SK-N-SH (cell line): ENCODE data around the gene PPP1R37. TPM values are rescaled to one million over a fixed set of nuclear protein-coding genes. Genes with fewer than 3 reads are reported as not detected.

Source experiments
- CTCF ChIA-PET: fragments of 300-600, 350-600 bp; formaldehyde crosslinking; extraction: SDS; loops from one replicate; lab custom pipeline; 2021; lab: Yijun Ruan, JAX
- POLR2A ChIA-PET: fragments of 350-600 bp; sonication (Branson Sonifier 250); formaldehyde crosslinking; extraction: SDS; loops from one replicate; lab custom pipeline; 2020; ENCODE audit warnings: antibody characterized with exemption, inconsistent platforms; lab: Yijun Ruan, JAX
- DNase-seq: peaks from one replicate; pipeline ENCODE4 v3.0.0; 2012
- H2AFZ ChIP-seq: fragments of 200-600 bp; sonication (generic); 2 replicates; pipeline ENCODE4 v1.8.1; 2016; ENCODE audit warnings: antibody characterized with exemption, mild to moderate bottlenecking, low read depth
- H3F3A ChIP-seq: fragments of 200-600 bp; sonication (generic); replicated peaks from 2 replicates; pipeline ENCODE3; 2016; ENCODE audit warnings: antibody characterized with exemption, mild to moderate bottlenecking; ENCODE audit not compliant: insufficient read depth
- H3K27ac ChIP-seq, 2 experiments: fragments of 200-500 bp in 1 of 2; fragments of 200-600 bp in 1 of 2; sonication (Bioruptor generic) in 1 of 2; sonication (generic), shearing (Covaris generic) in 1 of 2; 2 replicates each; pipeline versions ENCODE4 v1.5.1 to v1.6.1; 2014 to 2016; ENCODE audit warnings: low read depth in 2 of 2, inconsistent platforms in 1 of 2, low read length in 1 of 2, mild to moderate bottlenecking in 1 of 2, mixed read lengths in 1 of 2
- H3K27me3 ChIP-seq: fragments of 200-600 bp; sonication (generic), shearing (Covaris generic); 2 replicates; pipeline ENCODE4 v1.6.1; 2016; ENCODE audit warnings: mixed run types; ENCODE audit not compliant: insufficient read depth
- H3K36me3 ChIP-seq, 2 experiments: fragments of 200-500 bp in 1 of 2; fragments of 200-600 bp in 1 of 2; sonication (Bioruptor generic) in 1 of 2; sonication (generic) in 1 of 2; replicated peaks in 1 of 2; 2 replicates each; pipeline versions ENCODE3 to v1.5.1; 2014 to 2016; ENCODE audit warnings: low read length in 1 of 2, mild to moderate bottlenecking in 1 of 2; ENCODE audit not compliant: insufficient read depth in 2 of 2, control insufficient read depth in 1 of 2
- H3K4me1 ChIP-seq, 2 experiments: fragments of 200-500 bp in 1 of 2; fragments of 200-600 bp in 1 of 2; sonication (Bioruptor generic) in 1 of 2; sonication (generic), shearing (Covaris generic) in 1 of 2; 2 replicates each; pipeline versions ENCODE4 v1.5.1 to v1.6.1; 2014 to 2016; ENCODE audit warnings: low read depth in 1 of 2, low read length in 1 of 2, mixed run types in 1 of 2; ENCODE audit not compliant: insufficient read depth in 2 of 2, control insufficient read depth in 1 of 2
- H3K4me2 ChIP-seq: fragments of 200-600 bp; sonication (generic), shearing (Covaris generic); 2 replicates; pipeline ENCODE4 v1.6.1; 2017; ENCODE audit warnings: mixed run types
- H3K4me3 ChIP-seq, 2 experiments: fragments of 200-500 bp in 1 of 2; fragments of 200-600 bp in 1 of 2; sonication (Bioruptor generic) in 1 of 2; sonication (generic), shearing (Covaris generic) in 1 of 2; 2 replicates each; pipeline versions ENCODE4 v1.5.1 to v1.8.1; 2014 to 2016; ENCODE audit warnings: low read depth in 2 of 2, inconsistent platforms in 1 of 2, low read length in 1 of 2, mild to moderate bottlenecking in 1 of 2, mixed read lengths in 1 of 2, moderate library complexity in 1 of 2
- H3K79me2 ChIP-seq: fragments of 200-600 bp; sonication (generic); 2 replicates; pipeline ENCODE4 v1.8.1; 2017; ENCODE audit warnings: mild to moderate bottlenecking; ENCODE audit not compliant: insufficient read depth
- H3K9ac ChIP-seq: fragments of 200-600 bp; sonication (generic); 2 replicates; pipeline ENCODE4 v1.6.1; 2017; ENCODE audit warnings: mixed run types
- H3K9me2 ChIP-seq: fragments of 200-600 bp; sonication (generic); 2 replicates; pipeline ENCODE4 v1.6.1; 2017; ENCODE audit warnings: mixed run types
- H3K9me3 ChIP-seq: fragments of 200-600 bp; sonication (generic); 2 replicates; pipeline ENCODE4 v1.6.1; 2017; ENCODE audit warnings: mixed run types, mild to moderate bottlenecking, moderate library complexity
- H4K20me1 ChIP-seq: fragments of 200-600 bp; sonication (generic); 2 replicates; pipeline ENCODE4 v1.6.1; 2017; ENCODE audit warnings: mild to moderate bottlenecking, mixed run types; ENCODE audit not compliant: insufficient read depth
- CHD2 ChIP-seq: fragments of 150-350 bp; IDR thresholded peaks from 2 replicates; pipeline ENCODE4 v1.6.1; 2018; ENCODE audit warnings: low read length; ENCODE audit not compliant: partially characterized antibody
- EP300 ChIP-seq, 2 experiments: IDR thresholded peaks; 2 replicates each; pipeline versions ENCODE4 v1.4.0 to v1.6.1; 2012; ENCODE audit warnings: borderline replicate concordance in 1 of 2, low read depth in 1 of 2, low read length in 1 of 2
- FOXJ3 ChIP-seq: sonication (generic); formaldehyde crosslinking; IDR thresholded peaks from 2 replicates; pipeline ENCODE4 v1.5.1; 2020; ENCODE audit warnings: mild to moderate bottlenecking, missing genetic modification reagents
- FOXM1 ChIP-seq: IDR thresholded peaks from 2 replicates; pipeline ENCODE4 v1.4.0; 2012; ENCODE audit warnings: low read depth, mild to moderate bottlenecking
- GATA2 ChIP-seq: sonication (generic); formaldehyde crosslinking; IDR thresholded peaks from 2 replicates; pipeline ENCODE4 v1.5.0; 2020; ENCODE audit warnings: mild to moderate bottlenecking, missing genetic modification reagents
- JUND ChIP-seq: IDR thresholded peaks from 2 replicates; pipeline ENCODE4 v1.4.0; 2012
- NFIC ChIP-seq: IDR thresholded peaks from 2 replicates; pipeline ENCODE4 v1.4.0; 2012; ENCODE audit warnings: borderline replicate concordance
- NRF1 ChIP-seq: IDR thresholded peaks from 2 replicates; pipeline ENCODE4 v1.6.1; 2012; ENCODE audit warnings: low read depth, mild to moderate bottlenecking, low read length
- PBX3 ChIP-seq: IDR thresholded peaks from 2 replicates; pipeline ENCODE4; 2012
- RAD21 ChIP-seq: IDR thresholded peaks from 2 replicates; pipeline ENCODE4 v1.6.1; 2012; ENCODE audit warnings: mild to moderate bottlenecking, low read length
- REST ChIP-seq: IDR thresholded peaks from 2 replicates; pipeline ENCODE4 v1.6.1; 2012; ENCODE audit warnings: mild to moderate bottlenecking, low read depth, low read length, moderate library complexity
- TAF1 ChIP-seq: IDR thresholded peaks from 2 replicates; pipeline ENCODE4 v1.6.1; 2012; ENCODE audit warnings: low read depth, mild to moderate bottlenecking, low read length, moderate library complexity, borderline replicate concordance
- TCF12 ChIP-seq: IDR thresholded peaks from 2 replicates; pipeline ENCODE4 v1.4.0; 2012
- TEAD4 ChIP-seq: IDR thresholded peaks from 2 replicates; pipeline ENCODE4 v1.4.0; 2012; ENCODE audit warnings: mild to moderate bottlenecking, borderline replicate concordance; ENCODE audit not compliant: insufficient read depth
- USF1 ChIP-seq: IDR thresholded peaks from 2 replicates; pipeline ENCODE4 v1.4.0; 2012; ENCODE audit warnings: low read depth, borderline replicate concordance
- YY1 ChIP-seq: IDR thresholded peaks from 2 replicates; pipeline ENCODE4 v1.4.0; 2012; ENCODE audit warnings: low read depth, mild to moderate bottlenecking
- WGBS: methylation state at CpG from one replicate; pipeline ENCODE4 v1.1.6; 2017; ENCODE audit warnings: low lambda C conversion rate; 5-methylcytosine and 5-hydroxymethylcytosine counted together
- polyA plus RNA-seq, 3 experiments: library from polyadenylated mRNA; depleted of rRNA; stranded (reverse); fragments of >200 nt; gene quantifications; 2 replicates each; pipeline ENCODE4 v1.2.3, GENCODE V29; 2012

Gene PPP1R37
- polyA plus RNA-seq, 1 of the 3 experiments (the other 2 are of a cell fraction), result 24.4 TPM

GRCh38 chr19:45172611-45173208, 79.7 kb downstream of the PPP1R37 start:
- no peaks in the 10 kb centered on the region for H3K9me2 ChIP-seq
- no peaks in the 10 kb centered on the region for H4K20me1 ChIP-seq
- no peak overlapping the region for H3K4me3 ChIP-seq
- H2AFZ ChIP-seq, result no peak overlapping the region
- no peaks in the 10 kb centered on the region for H3K36me3 ChIP-seq
- WGBS, result 100% methylated on average over 4 of the region's 18 CpGs
- no peak overlapping the region for H3K9ac ChIP-seq
- H3K27me3 ChIP-seq, result no peaks in the 10 kb centered on the region
- ChIA-PET CTCF (no interaction called here), POLR2A (interaction anchor here (0.5 kb wide), 1 partner anchor 143 kb away, joined by 6 read pairs; no protein-coding TSS in a partner anchor)
- H3K27ac ChIP-seq, result no peak overlapping the region
- no peak overlapping the region for H3K4me2 ChIP-seq
- TF ChIP-seq PBX3 (no peak), FOXJ3 (CRISPR knock-in tag) (no peak), REST (no peak), CHD2 (no peak)
- H3F3A ChIP-seq, result peaks cover 4% of the 10 kb centered on the region
- no peak for DNase-seq
- peaks cover 0 to 5% of the 10 kb centered on the region in 2 experiments; a peak in 1 of 4 replicates for H3K4me1 ChIP-seq
- H3K9me3 ChIP-seq, result no peaks in the 10 kb centered on the region
- peaks cover 10% of the 10 kb centered on the region; the same call in 1 of the 2 replicates for H3K79me2 ChIP-seq

DNA sequence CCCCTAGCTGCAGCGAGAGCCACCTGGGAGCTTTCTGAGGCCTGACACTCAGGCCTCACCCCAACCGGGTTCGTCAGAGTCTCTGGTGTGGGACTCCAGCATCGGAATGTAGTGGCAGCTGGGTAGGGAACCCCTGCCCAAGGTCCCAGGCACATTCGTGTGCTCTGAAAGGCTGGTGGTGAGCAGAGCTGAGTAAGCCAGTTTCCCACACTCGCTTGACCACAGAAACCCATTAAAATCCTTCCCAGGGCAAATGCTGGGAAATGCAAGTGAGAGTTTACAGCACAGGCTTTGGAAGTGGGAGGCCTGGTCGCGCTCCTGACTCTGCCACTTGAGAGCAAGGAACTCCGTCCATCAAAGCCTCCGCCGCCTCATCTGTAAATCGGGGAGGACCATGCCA, 80.8 kb downstream of the PPP1R37 start:
- ChIA-PET CTCF (no interaction called here), POLR2A (no interaction called here)
- no peak for DNase-seq
- Histone ChIP-seq H2AFZ (no peak overlapping the region), H3F3A (peaks cover 7% of the 10 kb centered on the region), H3K79me2 (peaks cover 10% of the 10 kb centered on the region; the same call in 1 of the 2 replicates), H3K9me2 (no peaks in the 10 kb centered on the region), H3K9ac (no peak overlapping the region), H4K20me1 (no peaks in the 10 kb centered on the region), H3K9me3 (no peaks in the 10 kb centered on the region), H3K4me3 (no peak overlapping the region), H3K4me1 (peaks cover 0 to 5% of the 10 kb centered on the region in 2 experiments; a peak in 1 of 4 replicates), H3K36me3 (no peaks in the 10 kb centered on the region), H3K4me2 (no peak overlapping the region), H3K27ac (no peak overlapping the region), H3K27me3 (no peaks in the 10 kb centered on the region)
- 85% methylated on average over 8 of the region's 12 CpGs for WGBS
- no peak for TF ChIP-seq NFIC
- no peak for TF ChIP-seq EP300 (IDR thresholded peaks at IDR 0.05; ENCODE audit: borderline replicate concordance in 1 of 2, low read depth in 1 of 2, low read length in 1 of 2)
- TF ChIP-seq NRF1, result no peak
- TF ChIP-seq CHD2, result no peak
- no peak for TF ChIP-seq JUND
- no peak for TF ChIP-seq REST
- TF ChIP-seq USF1, result no peak
- TF ChIP-seq TCF12, result no peak
- no peak for TF ChIP-seq TEAD4
- no peak for TF ChIP-seq GATA2
- TF ChIP-seq FOXJ3 (CRISPR knock-in tag), result no peak
- TF ChIP-seq RAD21, result no peak
- no peak for TF ChIP-seq FOXM1
- TF ChIP-seq YY1, result no peak
- TF ChIP-seq TAF1, result no peak
- TF ChIP-seq PBX3, result no peak
